GM10266 (cell line): ENCODE measurements around the gene TIMM10.

Experiments used
- DNase-seq: peaks from one replicate; pipeline ENCODE4 v3.0.0; 2012; ENCODE audit errors: extremely low spot score
- CTCF ChIP-seq: IDR thresholded peaks from 2 replicates; pipeline ENCODE4 v1.5.1; 2012; ENCODE audit warnings: mild to moderate bottlenecking, low read depth; ENCODE audit not compliant: control insufficient read depth, insufficient read depth; ENCODE audit errors: missing control alignments

TIMM10 gene

GRCh38 chr11:57499413-57499982, 31.1 kb downstream of the TIMM10 start:
- DNase-seq: peak; percentile 90
- TF ChIP-seq CTCF: no peak

- no peak for DNase-seq
- no peak for TF ChIP-seq CTCF
These were observed 32.0 kb downstream of the TIMM10 start for GRCh38 chr11:57498540-57498939.

GRCh38 chr11:57497303-57498247, 33.0 kb downstream of the TIMM10 start:
- TF ChIP-seq CTCF: no peak
- DNase-seq: no peak

- no peak for TF ChIP-seq CTCF
- no peak for DNase-seq
These were observed 34.3 kb downstream of the TIMM10 start for GRCh38 chr11:57496109-57496820.

- peak; percentile 95 for TF ChIP-seq CTCF
- peak; percentile 79 for DNase-seq
These were observed 36.7 kb downstream of the TIMM10 start for GRCh38 chr11:57493507-57494503.

- peak; percentile 61 for DNase-seq
- peak; percentile 60 for TF ChIP-seq CTCF
These were observed 39.0 kb downstream of the TIMM10 start for GRCh38 chr11:57491371-57492061.
